Measurements from ENCODE around the gene BBLN.

The BBLN gene

GRCh38 chr9:128118971-128119665, 40.9 kb upstream of the BBLN start:
- Histone ChIP-seq H3K27ac (ENCODE audit: low read depth, low read length, severe bottlenecking) (no peak overlapping the region), H3K4me3 (ENCODE audit: extremely low read depth, insufficient read depth, low read length, poor library complexity, severe bottlenecking) (no peak overlapping the region), H3K36me3 (ENCODE audit: control insufficient read depth, insufficient read depth, low read length) (peaks cover 28% of the 10 kb centered on the region), H3K9me3 (ENCODE audit: control insufficient read depth, low read length) (no peaks in the 10 kb centered on the region), H3K4me1 (ENCODE audit: control insufficient read depth, insufficient read depth, low read length, poor library complexity, severe bottlenecking) (peaks cover 3% of the 10 kb centered on the region)
- 94 to 96% methylated on average over 10 to 12 of the region's 15 CpGs for WGBS, 2 experiments (ENCODE audit: insufficient coverage in 2 of 2)

GRCh38 chr9:128120061-128120740, 39.9 kb upstream of the BBLN start:
- peaks cover 30% of the 10 kb centered on the region for H3K36me3 ChIP-seq (ENCODE audit: control insufficient read depth, insufficient read depth, low read length)

GRCh38 chr9:128120741-128121465, 39.2 kb upstream of the BBLN start:
- 88 to 90% methylated on average over 23 to 25 of the region's 29 CpGs for WGBS, 2 experiments (ENCODE audit: insufficient coverage in 2 of 2)
- Histone ChIP-seq H3K27ac (ENCODE audit: low read depth, low read length, severe bottlenecking) (no peak overlapping the region), H3K4me1 (ENCODE audit: control insufficient read depth, insufficient read depth, low read length, poor library complexity, severe bottlenecking) (peaks cover 3% of the 10 kb centered on the region), H3K36me3 (ENCODE audit: control insufficient read depth, insufficient read depth, low read length) (peaks cover 35% of the 10 kb centered on the region), H3K9me3 (ENCODE audit: control insufficient read depth, low read length) (no peaks in the 10 kb centered on the region), H3K4me3 (ENCODE audit: extremely low read depth, insufficient read depth, low read length, poor library complexity, severe bottlenecking) (no peak overlapping the region)

More at GRCh38 chr9:128120061-128120740, 39.9 kb upstream of the BBLN start:
- H3K27ac ChIP-seq (ENCODE audit: low read depth, low read length, severe bottlenecking), result no peak overlapping the region
- H3K4me3 ChIP-seq (ENCODE audit: extremely low read depth, insufficient read depth, low read length, poor library complexity, severe bottlenecking), result no peak overlapping the region
- peaks cover 3% of the 10 kb centered on the region for H3K4me1 ChIP-seq (ENCODE audit: control insufficient read depth, insufficient read depth, low read length, poor library complexity, severe bottlenecking)
- 91 to 94% methylated on average over 18 of the region's 20 CpGs for WGBS, 2 experiments (ENCODE audit: insufficient coverage in 2 of 2)
- H3K9me3 ChIP-seq (ENCODE audit: control insufficient read depth, low read length), result no peaks in the 10 kb centered on the region

GRCh38 chr9:128121466-128121810, 38.6 kb upstream of the BBLN start:
- Histone ChIP-seq H3K4me3 (ENCODE audit: extremely low read depth, insufficient read depth, low read length, poor library complexity, severe bottlenecking) (no peak overlapping the region), H3K4me1 (ENCODE audit: control insufficient read depth, insufficient read depth, low read length, poor library complexity, severe bottlenecking) (peaks cover 3% of the 10 kb centered on the region), H3K9me3 (ENCODE audit: control insufficient read depth, low read length) (no peaks in the 10 kb centered on the region), H3K36me3 (ENCODE audit: control insufficient read depth, insufficient read depth, low read length) (peaks cover 35% of the 10 kb centered on the region), H3K27ac (ENCODE audit: low read depth, low read length, severe bottlenecking) (no peak overlapping the region)
- 83 to 96% methylated on average over 5 of the region's 5 CpGs for WGBS, 2 experiments (ENCODE audit: insufficient coverage in 2 of 2)

- no peak overlapping the region for H3K4me3 ChIP-seq (ENCODE audit: extremely low read depth, insufficient read depth, low read length, poor library complexity, severe bottlenecking)
- peaks cover 35% of the 10 kb centered on the region for H3K36me3 ChIP-seq (ENCODE audit: control insufficient read depth, insufficient read depth, low read length)
- H3K4me1 ChIP-seq (ENCODE audit: control insufficient read depth, insufficient read depth, low read length, poor library complexity, severe bottlenecking), result peaks cover 3% of the 10 kb centered on the region
- no peaks in the 10 kb centered on the region for H3K9me3 ChIP-seq (ENCODE audit: control insufficient read depth, low read length)
- 92 to 96% methylated on average over 19 to 26 of the region's 27 CpGs for WGBS, 2 experiments (ENCODE audit: insufficient coverage in 2 of 2)
- no peak overlapping the region for H3K27ac ChIP-seq (ENCODE audit: low read depth, low read length, severe bottlenecking)
These were observed 37.9 kb upstream of the BBLN start for GRCh38 chr9:128121924-128122808.

- H3K36me3 ChIP-seq (ENCODE audit: control insufficient read depth, insufficient read depth, low read length), result peaks cover 35% of the 10 kb centered on the region
- H3K9me3 ChIP-seq (ENCODE audit: control insufficient read depth, low read length), result no peaks in the 10 kb centered on the region
- 98 to 99% methylated on average over 21 to 24 of the region's 24 CpGs for WGBS, 2 experiments (ENCODE audit: insufficient coverage in 2 of 2)
- no peak overlapping the region for H3K27ac ChIP-seq (ENCODE audit: low read depth, low read length, severe bottlenecking)
- no peak overlapping the region for H3K4me3 ChIP-seq (ENCODE audit: extremely low read depth, insufficient read depth, low read length, poor library complexity, severe bottlenecking)
- H3K4me1 ChIP-seq (ENCODE audit: control insufficient read depth, insufficient read depth, low read length, poor library complexity, severe bottlenecking), result peaks cover 3% of the 10 kb centered on the region
These were observed 37.3 kb upstream of the BBLN start for GRCh38 chr9:128122809-128123175.

- 89 to 96% methylated on average over 10 to 11 of the region's 21 CpGs for WGBS, 2 experiments (ENCODE audit: insufficient coverage in 2 of 2)
These were observed 36.5 kb upstream of the BBLN start for GRCh38 chr9:128123451-128124080.

GRCh38 chr9:128124451-128124850, 35.6 kb upstream of the BBLN start:
- no peak overlapping the region for H3K4me3 ChIP-seq (ENCODE audit: extremely low read depth, insufficient read depth, low read length, poor library complexity, severe bottlenecking)
- no peaks in the 10 kb centered on the region for H3K4me1 ChIP-seq (ENCODE audit: control insufficient read depth, insufficient read depth, low read length, poor library complexity, severe bottlenecking)
- no peak overlapping the region for H3K27ac ChIP-seq (ENCODE audit: low read depth, low read length, severe bottlenecking)
- H3K36me3 ChIP-seq (ENCODE audit: control insufficient read depth, insufficient read depth, low read length), result peaks cover 35% of the 10 kb centered on the region
- H3K9me3 ChIP-seq (ENCODE audit: control insufficient read depth, low read length), result peaks cover 6% of the 10 kb centered on the region
- WGBS, 2 experiments (ENCODE audit: insufficient coverage in 2 of 2), result 91 to 95% methylated on average over 4 to 8 of the region's 8 CpGs

More at GRCh38 chr9:128123451-128124080, 36.5 kb upstream of the BBLN start:
- Histone ChIP-seq H3K4me3 (ENCODE audit: extremely low read depth, insufficient read depth, low read length, poor library complexity, severe bottlenecking) (no peak overlapping the region), H3K27ac (ENCODE audit: low read depth, low read length, severe bottlenecking) (no peak overlapping the region), H3K4me1 (ENCODE audit: control insufficient read depth, insufficient read depth, low read length, poor library complexity, severe bottlenecking) (no peaks in the 10 kb centered on the region), H3K36me3 (ENCODE audit: control insufficient read depth, insufficient read depth, low read length) (peaks cover 35% of the 10 kb centered on the region), H3K9me3 (ENCODE audit: control insufficient read depth, low read length) (no peaks in the 10 kb centered on the region)

GRCh38 chr9:128124873-128125579, 35.0 kb upstream of the BBLN start:
- WGBS, 2 experiments (ENCODE audit: insufficient coverage in 2 of 2), result 83 to 95% methylated on average over 13 of the region's 16 CpGs
- Histone ChIP-seq H3K36me3 (ENCODE audit: control insufficient read depth, insufficient read depth, low read length) (peaks cover 35% of the 10 kb centered on the region), H3K27ac (ENCODE audit: low read depth, low read length, severe bottlenecking) (no peak overlapping the region), H3K4me1 (ENCODE audit: control insufficient read depth, insufficient read depth, low read length, poor library complexity, severe bottlenecking) (no peaks in the 10 kb centered on the region), H3K4me3 (ENCODE audit: extremely low read depth, insufficient read depth, low read length, poor library complexity, severe bottlenecking) (no peak overlapping the region), H3K9me3 (ENCODE audit: control insufficient read depth, low read length) (peaks cover 6% of the 10 kb centered on the region)

Measured in mesodermal cell (in vitro differentiated cells).